HG02840 (cell line): ENCODE results near the gene IQCF6.
"Not testable (repeated sequence)": the region's sequence is repeated elsewhere in the genome, so short reads cannot be mapped to it uniquely, and the experiment has no call there.

Experiments
- ATAC-seq: cut with Tn5 transposase; IDR thresholded peaks from one replicate; pipeline ENCODE4 v1.9.1; 2021; ENCODE audit warnings: mild to moderate bottlenecking, moderate library complexity, moderate number of reproducible peaks; ENCODE audit not compliant: unreplicated experiment, low FRiP score

The IQCF6 gene

GRCh38 chr3:51779137-51779536 lies at the start of gene IQCF6:
IQCF6 (minus strand) TSS chr3:51779237; CDS start chr3:51779224, 13 bp downstream.
- no peak for ATAC-seq

GRCh38 chr3:51828297-51828696 lies 49.3 kb upstream of the IQCF6 start:
- no peak for ATAC-seq

- no peak for ATAC-seq
Observed at GRCh38 chr3:51819709-51820406, 40.8 kb upstream of the IQCF6 start.

- no peak for ATAC-seq
Observed at GRCh38 chr3:51819151-51819550, 40.1 kb upstream of the IQCF6 start.

GRCh38 chr3:51817375-51817774 lies 38.3 kb upstream of the IQCF6 start:
- ATAC-seq = no peak

GRCh38 chr3:51816723-51817122 lies 37.7 kb upstream of the IQCF6 start:
- ATAC-seq = no peak

- ATAC-seq = no peak
Observed at GRCh38 chr3:51815614-51816013, 36.6 kb upstream of the IQCF6 start.

- ATAC-seq = no peak
Observed at GRCh38 chr3:51814034-51814433, 35.0 kb upstream of the IQCF6 start.

GRCh38 chr3:51813539-51813938 lies 34.5 kb upstream of the IQCF6 start:
- ATAC-seq = no peak

GRCh38 chr3:51808934-51809333 lies 29.9 kb upstream of the IQCF6 start:
- no peak for ATAC-seq

GRCh38 chr3:51802106-51802703 lies 23.2 kb upstream of the IQCF6 start:
- ATAC-seq = no peak

- ATAC-seq = no peak
Observed at GRCh38 chr3:51800750-51801125, 21.7 kb upstream of the IQCF6 start.

GRCh38 chr3:51799879-51800749 lies 21.1 kb upstream of the IQCF6 start:
- no peak for ATAC-seq

GRCh38 chr3:51798411-51798963 lies 19.4 kb upstream of the IQCF6 start:
- ATAC-seq = no peak

GRCh38 chr3:51796854-51797253 lies 17.8 kb upstream of the IQCF6 start:
- no peak for ATAC-seq

GRCh38 chr3:51794206-51794605 lies 15.2 kb upstream of the IQCF6 start:
- ATAC-seq = no peak

- ATAC-seq = no peak
Observed at GRCh38 chr3:51792206-51792605, 13.2 kb upstream of the IQCF6 start.

- ATAC-seq = no peak
Observed at GRCh38 chr3:51789437-51789836, 10.4 kb upstream of the IQCF6 start.

- ATAC-seq = not testable (repeated sequence)
Observed at GRCh38 chr3:51787576-51787975, 8.5 kb upstream of the IQCF6 start.

GRCh38 chr3:51786267-51786666 lies 7.2 kb upstream of the IQCF6 start:
- ATAC-seq = no peak

GRCh38 chr3:51778554-51778953 lies 483 bp downstream of the IQCF6 start:
- no peak for ATAC-seq
